ENCODE results near the gene C3orf49.

Gene C3orf49, protein sequence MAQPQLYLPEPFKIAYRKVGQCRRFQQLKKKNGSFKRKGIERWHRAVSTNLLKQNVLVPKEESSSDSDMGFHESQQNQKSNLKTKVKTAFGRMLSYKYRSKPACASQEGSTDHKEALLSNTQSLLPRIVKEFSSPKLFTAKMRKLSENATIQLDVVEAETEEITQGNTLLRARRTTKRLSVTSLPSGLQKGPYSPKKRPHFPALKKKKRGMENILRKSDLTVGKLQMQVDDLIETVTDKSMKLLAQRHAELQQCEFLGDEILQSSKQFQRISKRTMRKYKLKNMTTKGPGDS

DNA sequence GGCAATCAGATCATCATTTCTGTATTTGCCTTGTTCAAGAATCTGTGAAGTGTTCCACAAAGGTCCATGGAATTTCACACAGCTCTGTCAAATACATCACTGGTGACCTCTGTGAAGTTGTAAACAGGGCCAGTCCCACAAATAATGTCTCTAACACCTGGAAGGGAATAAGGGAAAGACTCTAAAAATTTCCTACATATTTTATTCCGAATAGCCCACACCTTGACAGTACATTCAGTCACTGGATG, at the start of gene C3orf49:
C3orf49 (plus strand) TSS at position 149 of the 248 bp plus-strand sequence. CDS start 173 bp downstream, outside the sequence.
- DNase-seq (ENCODE audit: low read depth): no peak

DNA sequence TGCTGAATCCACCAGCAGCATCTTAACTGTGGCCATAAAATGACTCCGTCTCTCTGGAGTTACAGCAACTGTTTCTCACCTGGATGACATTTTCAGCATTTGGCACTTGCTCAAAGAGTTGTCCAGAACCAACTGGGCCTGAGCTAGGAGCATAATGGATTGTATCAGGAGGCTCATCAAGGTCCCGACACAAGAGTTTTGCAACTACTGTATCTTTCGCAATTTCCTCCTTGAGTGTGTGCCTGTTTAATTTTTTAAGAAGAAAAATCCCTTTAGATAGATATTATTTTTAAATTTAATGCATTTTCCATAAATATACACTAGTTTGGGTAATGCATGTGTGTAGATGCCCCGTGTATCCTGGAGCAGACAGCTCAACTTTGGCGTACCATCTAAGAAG, 44.3 kb upstream of the C3orf49 start:
- no peak for DNase-seq (ENCODE audit: low read depth)

DNA sequence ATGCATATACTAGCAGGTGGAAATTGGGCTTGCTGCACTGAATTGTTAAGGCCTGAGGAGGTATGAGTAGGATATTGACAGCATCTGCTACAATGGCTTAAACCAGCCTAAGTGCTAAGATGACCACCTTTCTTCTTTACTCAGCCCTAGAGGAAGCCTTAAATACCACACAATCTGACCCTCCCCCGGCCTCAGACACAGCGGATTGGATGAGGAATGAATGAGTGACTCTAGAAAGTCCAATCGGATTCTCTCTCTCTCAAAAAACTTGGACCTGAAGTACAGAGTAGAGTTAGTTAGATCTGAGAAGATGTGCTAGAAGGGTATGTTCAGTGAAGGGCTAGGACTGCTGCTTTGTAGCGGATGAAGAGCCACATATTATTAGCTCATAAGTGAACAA, 39.9 kb upstream of the C3orf49 start:
- no peak for DNase-seq (ENCODE audit: low read depth)

GRCh38 chr3:63791974-63792373, 27.1 kb upstream of the C3orf49 start:
- DNase-seq (ENCODE audit: low read depth): no peak

DNA sequence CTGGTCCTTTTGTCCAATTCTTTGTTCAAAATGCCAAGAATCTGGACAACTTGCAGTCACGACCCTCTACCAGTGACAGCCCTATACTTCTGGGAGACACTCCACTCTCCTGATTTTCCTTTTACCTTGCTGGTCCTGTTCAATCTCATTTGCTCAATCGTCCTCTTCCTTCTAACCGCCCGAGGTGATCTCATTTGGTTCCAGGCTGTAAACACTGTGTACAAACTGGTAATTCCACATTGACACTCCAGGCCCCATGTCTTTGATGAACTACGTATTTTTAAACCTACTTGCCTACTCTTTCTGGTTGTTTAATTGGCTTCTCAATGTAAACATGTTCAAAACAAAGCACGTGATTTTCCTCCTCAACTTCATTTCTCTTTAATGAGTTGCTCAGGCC, 23.7 kb upstream of the C3orf49 start:
- DNase-seq (ENCODE audit: low read depth): no peak

DNA sequence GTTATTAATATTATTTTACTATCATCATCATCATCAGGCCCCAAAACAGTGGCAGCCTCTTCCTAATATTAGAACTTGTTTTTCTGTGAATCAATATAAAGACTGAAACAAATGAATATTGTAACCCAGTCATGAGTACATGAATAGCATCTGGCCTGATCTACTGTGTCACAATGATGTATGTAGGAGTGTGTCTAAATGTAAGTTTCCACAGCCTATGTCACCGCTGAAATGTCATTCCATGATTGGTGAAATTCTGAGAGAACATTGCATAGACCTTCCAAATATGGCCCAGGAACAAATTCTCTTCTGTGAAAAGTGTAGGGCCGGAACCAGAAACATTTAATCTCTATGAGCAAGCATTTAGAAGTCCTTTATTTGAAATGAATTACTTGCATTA, 20.6 kb upstream of the C3orf49 start:
- DNase-seq (ENCODE audit: low read depth): no peak

GRCh38 chr3:63798949-63799348, 20.1 kb upstream of the C3orf49 start:
- DNase-seq (ENCODE audit: low read depth): no peak

DNA sequence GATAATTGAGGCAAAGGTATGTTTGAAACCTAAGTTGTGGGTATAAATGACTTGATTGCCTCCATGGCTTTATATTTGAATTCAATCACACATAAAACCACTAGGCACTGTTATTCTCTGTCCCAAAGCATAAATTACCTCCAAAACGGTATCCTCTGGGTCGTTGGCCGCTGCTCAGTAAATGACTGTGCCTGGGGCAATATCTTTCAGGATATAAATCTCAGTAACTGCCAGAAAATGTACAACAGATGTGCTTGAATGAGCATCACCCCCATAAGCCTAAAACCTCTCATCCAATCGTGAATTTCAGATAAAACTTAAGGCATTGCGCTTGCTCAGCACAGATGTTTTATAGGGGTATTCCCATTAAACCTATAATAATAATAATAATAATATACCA, 19.0 kb upstream of the C3orf49 start:
- DNase-seq (ENCODE audit: low read depth): no peak

DNA sequence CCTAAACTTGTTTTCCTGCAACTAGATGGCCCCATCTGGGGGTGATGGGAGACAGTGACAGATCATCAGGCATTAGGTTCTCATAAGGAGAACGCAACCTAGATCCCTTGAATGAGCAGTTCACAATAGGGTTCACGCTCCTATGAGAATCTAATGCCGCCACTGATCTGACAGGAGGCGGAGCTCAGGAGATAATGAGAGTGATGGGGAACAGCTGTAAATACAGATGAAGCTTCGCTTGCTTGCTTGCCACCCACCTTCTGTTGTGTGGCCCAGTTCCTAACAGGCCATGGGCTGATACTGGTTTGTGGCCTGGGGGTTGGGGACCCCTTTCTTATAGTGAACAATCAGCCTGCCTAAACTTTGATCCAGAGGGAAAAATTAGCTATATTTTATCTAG, 15.2 kb upstream of the C3orf49 start:
- DNase-seq (ENCODE audit: low read depth): no peak

DNA sequence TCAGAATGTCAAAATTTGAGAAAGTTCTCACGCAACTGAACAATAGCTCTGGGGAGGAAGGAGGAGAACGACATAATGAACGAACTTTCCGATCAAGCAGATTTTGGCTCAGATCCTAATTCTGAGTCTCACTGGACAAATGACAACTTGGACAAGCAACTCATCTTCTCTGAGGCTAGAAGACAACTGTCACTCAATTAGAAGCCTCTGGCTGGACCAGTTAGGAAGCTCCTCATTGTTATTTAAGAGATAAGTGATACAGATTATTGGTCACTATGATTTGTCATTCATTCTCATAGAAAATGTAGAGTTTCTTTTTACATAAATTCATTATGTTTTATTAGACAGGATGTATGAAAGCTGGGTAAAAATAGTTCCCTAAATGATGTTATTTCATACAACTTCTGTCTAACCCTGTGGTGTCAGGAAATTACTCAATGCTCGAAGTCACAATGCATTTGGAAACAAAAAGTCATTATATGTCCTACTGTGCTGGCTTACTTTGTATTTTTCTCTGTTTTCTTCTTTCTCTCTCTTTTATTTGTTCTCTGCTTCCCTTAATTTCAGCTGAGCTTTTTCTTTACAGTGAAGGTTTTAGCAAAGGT, 11.0 kb upstream of the C3orf49 start:
- DNase-seq (ENCODE audit: low read depth): no peak

DNA sequence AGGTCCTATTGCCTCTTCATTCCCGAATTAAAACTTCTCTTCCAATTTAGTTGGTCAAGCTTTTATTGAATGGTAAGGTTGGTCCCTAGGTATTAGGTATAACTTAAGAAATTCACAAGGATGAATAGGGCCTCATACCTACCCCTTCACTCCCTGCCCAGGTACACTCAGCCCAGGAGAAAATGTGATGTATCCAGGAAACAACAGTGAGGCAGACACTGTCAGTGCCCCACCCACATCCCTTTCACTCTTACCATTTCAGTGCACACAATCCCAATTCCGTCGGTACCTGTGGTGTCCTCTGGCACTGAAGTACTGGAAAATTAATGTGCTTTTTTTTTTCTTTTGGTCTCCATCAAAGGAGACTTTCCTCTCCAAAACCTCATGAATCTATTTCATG, 10.5 kb upstream of the C3orf49 start:
- no peak for DNase-seq (ENCODE audit: low read depth)

- no peak for DNase-seq (ENCODE audit: low read depth)
These were observed 9.5 kb upstream of the C3orf49 start for GRCh38 chr3:63809607-63810006.

- no peak for DNase-seq (ENCODE audit: low read depth)
These were observed 4.9 kb upstream of the C3orf49 start for GRCh38 chr3:63814237-63814636.

GRCh38 chr3:63817225-63817624, 1.9 kb upstream of the C3orf49 start:
- DNase-seq (ENCODE audit: low read depth): no peak

- DNase-seq (ENCODE audit: low read depth): peak; percentile 42
These were observed 583 bp upstream of the C3orf49 start for GRCh38 chr3:63818282-63819150.

GRCh38 chr3:63824309-63824708, 5.2 kb downstream of the C3orf49 start:
- no peak for DNase-seq (ENCODE audit: low read depth)

DNA sequence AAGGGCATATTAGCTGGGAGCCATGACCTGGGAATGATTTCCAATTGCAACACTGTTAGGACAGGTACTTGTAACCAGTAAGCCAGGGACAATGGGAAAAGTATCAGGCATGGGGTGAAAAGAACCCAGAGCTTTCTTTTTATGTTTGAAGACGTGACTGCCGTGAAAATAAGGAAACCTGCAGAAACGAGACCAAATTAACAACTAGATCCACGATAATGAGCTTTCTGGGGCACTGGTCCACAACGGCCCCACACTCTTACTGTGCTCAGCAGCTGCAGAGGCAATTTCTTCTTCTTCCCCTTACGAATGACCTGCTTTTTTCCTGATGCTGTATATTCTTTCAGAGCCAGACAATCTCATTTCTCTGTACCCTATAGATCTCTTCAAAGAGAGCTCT, 11.4 kb downstream of the C3orf49 start:
- DNase-seq (ENCODE audit: low read depth): no peak

- DNase-seq (ENCODE audit: low read depth): no peak
These were observed 13.3 kb downstream of the C3orf49 start for GRCh38 chr3:63832395-63832794.

GRCh38 chr3:63841704-63842103, 22.6 kb downstream of the C3orf49 start:
- no peak for DNase-seq (ENCODE audit: low read depth)

GRCh38 chr3:63842127-63842526, 23.0 kb downstream of the C3orf49 start:
- no peak for DNase-seq (ENCODE audit: low read depth)

GRCh38 chr3:63845215-63845614, 26.1 kb downstream of the C3orf49 start:
- DNase-seq (ENCODE audit: low read depth): no peak

GRCh38 chr3:63847718-63848450, 28.8 kb downstream of the C3orf49 start:
- no peak for DNase-seq (ENCODE audit: low read depth)

DNA sequence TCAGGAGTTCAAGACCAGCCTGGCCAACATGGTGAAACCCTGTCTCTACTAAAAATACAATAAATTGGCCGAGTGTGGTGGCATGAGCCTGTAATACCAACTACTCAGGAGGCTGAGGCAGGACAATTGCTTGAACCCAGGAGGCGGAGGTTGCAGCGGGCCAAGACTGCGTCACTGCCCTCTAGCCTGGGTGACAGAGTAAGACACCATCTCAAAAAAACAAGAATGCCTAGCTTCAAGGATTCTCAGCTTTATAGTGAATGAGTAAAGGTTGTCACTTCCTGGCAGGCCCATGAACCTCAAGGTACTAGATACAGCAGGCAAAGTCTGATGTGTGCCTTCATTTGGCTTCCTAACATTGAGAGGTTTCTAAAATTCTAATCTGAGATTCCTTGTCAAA, 30.1 kb downstream of the C3orf49 start:
- no peak for DNase-seq (ENCODE audit: low read depth)
